UCSD-AML1 (cell line): ENCODE results near the gene ADAM19.
"Not testable (repeated sequence)": the region's sequence is repeated elsewhere in the genome, so short reads cannot be mapped to it uniquely, and the experiment has no call there.

Experiments
- DNase-seq: peaks from one replicate; lab custom pipeline; 2025; ENCODE audit not compliant: unreplicated experiment; lab: John Stamatoyannopoulos, UW

ADAM19 gene

DNA sequence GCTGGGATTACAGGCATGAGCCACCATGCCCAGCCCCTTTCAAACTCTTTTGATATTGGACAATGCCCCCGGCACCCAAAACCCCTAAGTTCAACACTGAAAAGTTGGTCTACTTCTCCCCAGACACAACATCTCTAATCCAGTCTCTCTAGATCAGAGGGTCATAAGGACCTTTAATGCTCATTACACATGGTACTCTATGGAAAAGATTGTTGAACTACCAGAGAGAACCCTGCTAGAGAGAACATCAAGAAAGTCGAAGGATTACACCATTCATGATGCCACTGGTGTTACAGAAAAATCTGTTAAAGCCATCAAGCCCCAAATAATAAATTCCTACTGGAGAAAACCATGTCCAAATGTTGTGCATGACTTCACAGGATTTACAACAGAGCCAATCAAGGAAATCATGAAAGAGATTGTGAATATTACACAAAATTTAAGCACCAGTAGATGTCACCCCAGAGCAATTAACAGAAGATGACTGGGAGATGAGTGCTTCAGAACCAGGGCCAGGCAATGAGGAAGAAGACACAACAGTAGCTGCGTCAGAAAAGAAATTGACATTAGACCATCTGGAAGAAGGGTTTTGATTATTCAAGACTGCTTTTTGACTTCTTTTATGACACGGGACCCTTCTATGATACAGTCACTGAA lies 143.9 kb downstream of the ADAM19 start:
- no peak for DNase-seq

DNA sequence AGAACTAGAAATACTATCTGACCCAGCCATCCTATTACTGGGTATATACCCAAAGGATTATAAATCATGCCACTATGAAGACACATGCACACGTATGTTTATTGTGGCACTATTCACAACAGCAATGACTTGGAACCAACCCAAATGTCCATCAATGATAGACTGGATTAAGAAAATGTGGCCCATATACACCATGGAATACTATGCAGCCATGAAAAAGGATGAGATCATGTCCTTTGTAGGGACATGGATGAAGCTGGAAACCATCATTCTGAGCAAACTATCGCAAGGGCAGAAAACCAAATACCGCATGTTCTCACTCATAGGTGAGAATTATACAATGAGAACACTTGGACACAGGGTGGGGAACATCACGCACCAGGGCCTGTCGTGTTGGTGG lies 145.7 kb downstream of the ADAM19 start:
- not testable (repeated sequence) for DNase-seq
